ENCODE results near the gene IGF1R.

DNA sequence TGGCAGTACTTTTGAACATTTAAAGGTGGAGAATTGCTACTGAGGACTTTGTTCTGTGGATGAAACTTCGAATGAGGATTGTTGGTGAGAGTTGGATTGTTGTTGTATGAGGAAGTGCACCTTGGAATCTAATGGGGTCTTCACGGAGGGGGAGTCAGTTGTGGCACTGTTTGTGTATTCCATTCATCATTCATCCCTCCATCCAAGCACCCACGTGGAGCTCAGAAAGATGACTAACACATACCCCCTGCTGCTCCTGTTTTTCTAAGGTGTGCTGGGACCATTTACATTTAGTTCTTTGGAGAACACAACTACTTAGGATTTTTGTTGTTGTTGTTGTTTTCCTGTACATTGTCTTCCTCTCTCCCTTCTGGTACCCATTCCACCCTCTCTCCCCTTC is 122.6 kb downstream of the IGF1R start:
- no peak for TF ChIP-seq YY1 (IDR thresholded peaks at IDR 0.05; ENCODE audit: extremely low read depth, insufficient replicate concordance, low read depth, low read length)
- TF ChIP-seq, protein P1, sequence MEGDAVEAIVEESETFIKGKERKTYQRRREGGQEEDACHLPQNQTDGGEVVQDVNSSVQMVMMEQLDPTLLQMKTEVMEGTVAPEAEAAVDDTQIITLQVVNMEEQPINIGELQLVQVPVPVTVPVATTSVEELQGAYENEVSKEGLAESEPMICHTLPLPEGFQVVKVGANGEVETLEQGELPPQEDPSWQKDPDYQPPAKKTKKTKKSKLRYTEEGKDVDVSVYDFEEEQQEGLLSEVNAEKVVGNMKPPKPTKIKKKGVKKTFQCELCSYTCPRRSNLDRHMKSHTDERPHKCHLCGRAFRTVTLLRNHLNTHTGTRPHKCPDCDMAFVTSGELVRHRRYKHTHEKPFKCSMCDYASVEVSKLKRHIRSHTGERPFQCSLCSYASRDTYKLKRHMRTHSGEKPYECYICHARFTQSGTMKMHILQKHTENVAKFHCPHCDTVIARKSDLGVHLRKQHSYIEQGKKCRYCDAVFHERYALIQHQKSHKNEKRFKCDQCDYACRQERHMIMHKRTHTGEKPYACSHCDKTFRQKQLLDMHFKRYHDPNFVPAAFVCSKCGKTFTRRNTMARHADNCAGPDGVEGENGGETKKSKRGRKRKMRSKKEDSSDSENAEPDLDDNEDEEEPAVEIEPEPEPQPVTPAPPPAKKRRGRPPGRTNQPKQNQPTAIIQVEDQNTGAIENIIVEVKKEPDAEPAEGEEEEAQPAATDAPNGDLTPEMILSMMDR (IDR thresholded peaks at IDR 0.05 in 2 of 3, conservative IDR thresholded peaks at IDR 0.05 in 1 of 3; ENCODE audit: borderline replicate concordance in 1 of 3, insufficient read depth in 1 of 3, low read depth in 2 of 3, low read length in 2 of 3), result no peak
- no peak for TF ChIP-seq EZH2 (IDR thresholded peaks at IDR 0.05)
